ENCODE results near the gene CRYBA2.

CRYBA2 gene

DNA sequence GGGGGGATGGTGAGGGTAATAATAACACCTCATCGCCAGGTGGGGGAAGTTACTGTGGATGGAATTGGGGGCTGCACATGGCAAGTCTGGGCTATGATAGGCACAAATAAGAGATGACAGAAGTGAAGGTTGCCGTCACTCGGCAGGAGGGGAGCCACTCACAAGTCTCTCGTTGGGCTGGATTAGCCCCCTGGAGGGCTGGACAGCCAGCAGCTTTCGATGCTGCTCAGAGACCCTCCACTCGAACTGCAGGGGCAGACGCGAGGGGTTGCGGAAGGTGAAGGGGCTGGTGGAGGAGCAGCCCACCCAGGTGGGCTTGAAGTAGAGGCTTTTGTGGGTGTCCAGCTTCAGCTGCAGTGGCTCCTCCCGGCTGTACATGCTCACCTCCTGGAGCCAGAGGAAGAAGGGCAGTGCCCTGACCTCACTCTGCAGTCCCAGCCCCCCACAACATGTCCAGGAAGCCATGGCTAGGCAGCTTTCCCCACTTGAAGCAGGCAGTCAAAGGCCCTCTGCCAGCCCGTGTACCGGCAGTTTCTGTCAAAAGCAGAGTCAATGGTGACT is 29.9 kb upstream of the CRYBA2 start:
- no peak for DNase-seq (ENCODE audit: low spot score)

DNA sequence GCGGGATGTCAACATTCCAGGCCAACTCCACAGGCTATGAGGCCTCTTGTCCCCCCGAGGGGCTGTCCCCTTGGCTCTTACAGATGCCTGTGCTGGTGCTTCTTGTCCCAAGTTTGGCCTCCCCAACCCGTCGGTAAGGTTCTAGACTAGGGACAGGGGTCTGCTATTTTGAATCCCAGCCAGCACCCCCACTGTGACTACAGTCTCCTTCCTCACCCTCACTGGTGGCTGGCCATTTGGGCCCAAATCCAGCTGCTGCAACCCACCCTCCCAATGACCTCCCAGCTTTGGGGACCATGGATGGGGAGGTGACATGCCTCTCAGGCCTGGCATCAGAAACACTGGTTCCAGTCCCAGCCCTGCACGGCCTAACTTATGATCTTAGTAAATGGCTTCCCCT is 29.4 kb upstream of the CRYBA2 start:
- DNase-seq (ENCODE audit: low spot score) = no peak

DNA sequence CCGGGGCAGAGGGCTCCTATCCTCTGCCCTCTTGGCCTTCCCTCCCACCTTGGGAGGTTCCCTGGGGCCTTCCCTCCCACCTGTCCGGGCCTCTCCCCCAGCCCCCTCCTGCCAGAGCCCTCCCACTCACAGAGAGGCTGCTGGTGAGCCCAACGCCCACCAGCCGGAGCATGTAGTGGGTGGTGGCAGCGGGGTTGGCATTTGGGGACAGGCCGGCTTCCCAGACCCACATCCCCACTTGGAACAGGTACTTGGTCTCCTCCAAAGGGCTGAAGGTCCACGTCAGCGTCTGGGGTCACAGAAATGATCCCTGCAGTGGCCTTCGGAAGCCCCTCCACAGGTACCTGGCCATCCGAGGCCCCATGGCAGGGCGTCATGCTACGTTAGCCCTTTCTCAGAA is 28.8 kb upstream of the CRYBA2 start:
- no peak for DNase-seq (ENCODE audit: low spot score)

DNA sequence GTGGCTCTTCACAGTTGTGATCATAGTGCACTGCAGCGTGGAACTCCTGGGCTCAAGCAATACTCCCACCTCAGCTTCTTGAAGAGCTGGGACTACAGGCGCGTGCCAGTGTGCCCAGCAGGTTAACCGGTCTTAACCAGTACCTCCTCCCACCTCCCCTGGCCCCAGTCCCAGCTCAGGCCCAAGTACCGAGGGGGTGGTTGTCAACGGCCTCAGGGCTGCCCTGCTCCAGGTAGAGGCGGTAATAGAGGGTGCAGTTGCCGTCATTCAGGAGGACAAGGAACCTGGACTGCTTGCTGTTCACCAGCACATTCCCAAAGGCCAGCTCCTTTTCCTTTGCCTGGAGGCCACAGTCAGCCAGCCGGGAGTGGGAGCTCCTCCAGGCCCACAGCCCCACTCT is 28.4 kb upstream of the CRYBA2 start:
- no peak for DNase-seq (ENCODE audit: low spot score)

DNA sequence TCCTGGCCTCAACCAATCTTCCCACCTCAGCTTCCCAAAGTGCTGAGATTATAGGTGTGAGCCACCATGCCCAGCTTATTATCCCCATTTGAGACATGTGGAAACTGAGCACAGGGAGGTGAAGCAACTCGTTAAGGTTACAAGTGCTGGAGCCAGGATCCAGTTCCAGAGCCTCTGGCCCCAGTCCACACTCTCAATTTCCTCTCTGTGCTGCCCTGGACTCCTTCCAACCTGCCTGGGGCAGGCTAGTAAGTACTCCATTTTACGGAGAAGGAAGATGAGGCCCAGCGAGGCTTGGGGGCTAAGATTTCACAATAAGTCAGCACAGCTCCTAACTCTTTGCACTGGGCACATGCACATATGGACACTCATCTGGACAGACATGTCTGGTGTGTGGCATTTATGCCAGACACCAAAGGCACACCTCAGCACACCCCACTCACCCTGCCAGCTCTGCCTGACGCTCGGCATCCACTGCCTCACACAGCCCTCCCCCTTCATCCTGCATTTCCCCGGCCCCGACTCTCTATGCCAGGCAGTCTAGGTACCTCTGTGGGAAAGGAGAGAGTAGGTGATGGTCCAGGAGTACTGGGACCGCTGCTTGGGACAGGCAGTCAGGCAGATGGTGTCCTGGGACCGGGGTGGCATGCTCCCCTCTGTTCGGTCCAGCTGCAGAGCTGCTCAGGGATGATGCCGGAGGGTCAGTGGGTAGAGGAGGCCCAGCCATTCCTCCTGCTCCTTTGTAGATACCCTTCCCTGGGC is 27.6 kb upstream of the CRYBA2 start:
- DNase-seq (ENCODE audit: low spot score) = no peak

DNA sequence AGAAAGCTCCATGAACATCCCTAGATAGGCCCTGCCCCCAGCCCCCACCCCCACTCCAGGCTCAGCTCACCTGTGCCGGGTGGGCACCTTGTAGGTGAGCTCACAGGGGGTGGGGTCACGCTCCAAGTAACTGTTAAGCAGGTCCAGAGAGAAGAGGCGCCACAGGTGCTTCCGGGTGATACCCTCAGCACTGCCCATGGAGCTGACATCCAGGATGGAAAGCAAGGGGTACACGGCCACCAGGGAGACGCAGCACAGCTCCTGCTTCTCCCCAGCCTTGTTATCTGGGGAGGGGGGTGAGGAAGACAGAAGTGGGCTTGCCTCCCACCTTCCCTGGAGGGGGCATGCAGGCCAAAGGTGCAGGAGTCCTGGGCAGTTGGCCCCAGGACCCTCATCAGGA is 26.2 kb upstream of the CRYBA2 start:
- DNase-seq (ENCODE audit: low spot score) = no peak

DNA sequence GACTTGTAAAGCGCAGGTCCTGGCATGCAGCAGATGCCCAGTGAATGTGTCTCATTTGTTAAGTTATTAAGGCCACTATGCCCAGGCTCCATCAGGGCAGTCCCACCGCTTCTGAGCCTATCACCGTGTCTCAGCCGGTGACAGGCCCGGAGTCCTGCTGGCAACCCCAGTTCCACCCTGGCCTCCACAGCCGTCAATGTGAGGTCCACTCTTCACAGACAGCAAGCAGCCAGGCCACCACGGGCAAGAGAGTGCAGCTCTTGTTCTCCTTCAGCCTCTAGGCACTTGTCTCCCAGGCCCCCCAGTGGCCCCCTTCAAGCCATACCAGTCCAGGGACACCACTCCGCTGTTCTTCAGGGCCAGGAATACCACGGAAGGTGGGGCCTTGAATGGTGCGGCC is 25.5 kb upstream of the CRYBA2 start:
- no peak for DNase-seq (ENCODE audit: low spot score)

DNA sequence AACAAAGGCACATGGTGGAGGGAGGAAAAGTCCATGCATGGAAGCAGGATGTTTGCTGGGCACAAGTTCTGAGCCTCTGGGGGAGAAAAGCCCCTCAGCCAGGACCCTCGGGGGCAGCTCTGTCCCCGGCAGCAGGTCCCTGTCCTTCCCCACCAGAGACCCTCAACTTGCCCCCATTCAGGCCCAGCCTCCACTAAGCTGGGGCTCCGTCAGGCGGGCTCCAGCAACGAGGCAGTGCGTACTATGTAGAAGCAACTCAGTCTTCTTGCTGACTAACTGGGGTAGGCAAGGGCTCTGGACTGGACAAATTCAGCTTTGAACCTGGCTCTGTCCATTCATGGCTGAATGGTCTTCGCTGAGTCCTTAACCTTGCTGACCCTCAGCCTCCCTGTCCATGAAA is 25.1 kb upstream of the CRYBA2 start:
- no peak for DNase-seq (ENCODE audit: low spot score)

DNA sequence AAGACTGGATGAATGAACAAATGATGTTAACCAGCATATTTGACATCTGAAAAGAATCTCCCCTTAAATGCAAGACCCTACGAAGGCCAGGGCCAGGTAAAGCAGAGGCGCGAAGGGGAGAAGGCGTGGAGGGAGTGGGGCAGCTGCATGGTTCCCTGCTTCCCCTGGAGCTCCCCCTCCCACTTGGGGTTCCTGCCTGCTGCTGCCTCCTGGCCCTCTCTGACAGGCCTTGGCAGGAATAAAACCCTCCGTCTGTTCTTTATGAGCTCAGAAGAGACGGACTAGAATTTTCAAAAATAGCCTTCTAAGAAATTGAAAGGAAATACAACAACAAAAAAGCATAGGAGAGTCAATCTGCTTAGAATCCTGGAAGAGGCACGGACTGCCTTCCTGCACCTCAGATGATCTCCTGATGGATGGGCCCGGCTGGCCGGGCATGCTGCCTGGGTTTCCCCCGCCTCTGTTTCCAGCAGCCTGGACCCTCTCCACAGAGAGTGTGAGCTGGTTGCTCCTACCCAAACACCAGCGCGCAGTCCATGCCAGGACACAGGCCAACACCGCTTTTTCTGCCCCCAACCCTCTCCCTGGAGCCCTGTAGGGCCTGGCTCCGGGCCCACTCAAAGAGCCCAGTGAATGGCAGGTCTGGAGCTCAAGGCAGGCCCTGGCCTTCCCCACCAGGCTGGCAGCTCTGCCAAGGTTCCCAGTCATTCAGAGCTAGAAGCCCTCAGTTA is 24.1 kb upstream of the CRYBA2 start:
- peak; percentile 73 for DNase-seq (ENCODE audit: low spot score)

DNA sequence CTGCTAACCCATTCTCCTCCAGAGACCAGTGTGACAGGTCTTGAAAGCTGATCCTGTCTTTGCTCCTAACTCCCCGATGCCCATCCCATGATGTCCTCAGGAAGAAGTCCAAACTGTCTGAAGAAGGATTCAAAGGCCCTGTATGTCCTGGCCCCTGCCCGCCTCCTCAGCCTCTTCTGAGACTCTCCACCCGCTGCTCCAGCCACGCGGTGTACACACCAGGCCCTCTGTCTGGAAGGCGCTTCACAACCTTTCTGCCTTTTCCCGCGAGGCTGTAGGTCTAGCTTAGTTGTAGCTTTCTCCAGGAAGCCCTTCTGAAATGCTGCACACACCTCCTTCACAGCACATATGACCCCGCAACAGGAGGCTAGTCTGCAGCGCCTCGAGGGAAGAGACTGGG is 23.5 kb upstream of the CRYBA2 start:
- no peak for DNase-seq (ENCODE audit: low spot score)

DNA sequence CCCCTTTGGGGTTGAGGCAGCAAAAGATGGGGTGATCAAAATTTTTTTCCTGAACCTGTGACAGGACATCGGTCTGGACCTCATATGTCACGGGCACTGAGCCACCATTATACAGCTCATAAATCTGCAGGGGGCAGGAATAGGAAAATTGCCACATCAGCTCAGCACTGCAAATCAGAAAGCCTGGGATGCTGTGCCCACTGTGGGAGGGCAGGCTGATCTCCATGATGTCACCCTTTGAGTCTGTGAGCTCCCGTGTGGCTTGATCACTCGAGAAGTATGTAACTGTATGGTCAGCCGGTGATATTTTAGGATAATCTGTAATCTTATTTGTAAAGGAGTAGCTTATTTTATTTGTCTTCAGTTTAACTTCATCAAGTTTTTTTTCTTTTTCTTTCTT is 17.7 kb upstream of the CRYBA2 start:
- no peak for DNase-seq (ENCODE audit: low spot score)

DNA sequence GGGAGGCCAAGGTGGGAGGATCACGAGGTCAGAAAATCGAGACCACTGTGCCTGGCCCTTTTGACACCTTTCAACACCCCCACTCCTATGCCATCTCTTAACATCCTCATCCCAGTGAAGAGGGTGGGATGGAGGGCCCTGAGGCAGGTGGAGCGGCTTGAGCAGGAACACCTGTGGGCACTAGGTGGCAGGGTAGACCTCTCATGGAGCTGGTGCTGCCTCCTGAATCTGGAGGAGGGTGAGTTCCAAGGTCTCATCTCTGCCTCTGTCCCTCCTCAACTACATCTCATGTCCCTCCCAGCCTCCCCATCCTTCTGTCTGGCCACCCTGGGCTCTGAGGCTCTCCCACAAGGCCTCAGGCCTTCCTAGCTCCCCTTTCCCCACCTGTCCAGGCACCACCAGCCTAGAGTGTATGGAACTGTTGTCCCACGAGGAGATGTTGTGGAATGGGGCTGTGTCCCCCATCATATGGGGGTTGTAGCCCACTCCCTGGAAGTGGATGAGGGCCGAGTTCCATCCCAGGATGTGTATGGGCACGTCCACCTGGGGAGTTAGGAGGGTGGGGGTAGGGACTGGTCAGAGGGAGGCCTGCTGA is 17.0 kb upstream of the CRYBA2 start:
- no peak for DNase-seq (ENCODE audit: low spot score)

DNA sequence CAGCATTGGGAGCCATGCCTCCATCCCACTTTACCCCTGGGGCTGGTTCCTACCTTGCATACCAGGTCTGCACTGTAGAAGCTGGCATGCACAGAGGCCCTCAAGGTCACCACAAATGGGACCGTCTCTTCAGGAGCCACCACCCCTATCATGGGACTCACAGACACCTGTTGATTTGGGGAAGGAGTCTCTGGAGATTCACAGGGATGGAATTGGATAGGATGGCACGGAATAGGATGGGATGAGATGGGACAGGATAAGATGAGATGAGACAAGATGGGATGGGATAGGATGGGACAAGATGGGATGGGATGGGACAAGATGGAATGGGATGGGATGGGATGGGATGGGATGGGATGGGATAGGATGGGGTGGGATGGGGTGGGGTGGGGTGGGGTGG is 16.1 kb upstream of the CRYBA2 start:
- no peak for DNase-seq (ENCODE audit: low spot score)

DNA sequence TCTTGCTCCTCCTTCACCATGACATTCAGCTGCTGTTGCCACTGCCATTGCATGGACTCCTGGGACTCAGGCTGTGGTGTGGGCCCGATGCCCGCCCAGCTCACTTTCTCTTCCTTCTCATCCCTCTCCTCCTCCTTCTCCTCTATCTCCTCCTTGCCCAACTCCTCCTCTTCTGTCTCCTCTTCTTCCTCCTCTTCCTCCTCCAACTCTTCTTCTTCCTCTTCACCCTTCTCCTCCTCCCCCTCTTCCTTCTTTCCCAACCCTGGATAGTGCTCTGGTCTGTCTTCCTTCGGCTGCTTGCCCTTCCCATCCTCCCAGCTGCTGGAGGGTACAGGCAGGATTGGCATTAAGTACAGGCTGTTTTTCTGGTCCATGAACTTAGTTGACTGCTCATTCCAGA is 10.8 kb upstream of the CRYBA2 start:
- no peak for DNase-seq (ENCODE audit: low spot score)

DNA sequence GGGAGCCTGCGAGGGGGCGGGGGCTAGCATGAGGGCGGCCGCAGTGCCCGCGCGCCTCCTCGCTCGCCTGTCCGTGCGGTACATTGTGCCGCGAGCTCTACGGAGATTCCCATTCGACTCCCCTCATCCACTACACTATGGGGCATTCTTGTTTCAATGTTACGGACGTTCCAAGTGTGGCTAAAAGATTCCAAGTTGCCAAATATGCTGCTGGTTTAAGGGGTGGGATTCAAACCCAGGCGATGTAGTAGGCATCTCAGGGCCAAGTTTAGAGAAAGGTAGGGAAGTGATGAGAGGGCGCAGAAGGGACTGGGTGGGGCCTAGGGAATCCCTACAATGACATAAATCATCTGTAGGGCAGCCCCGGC is 10.0 kb upstream of the CRYBA2 start:
- DNase-seq (ENCODE audit: low spot score) = no peak

DNA sequence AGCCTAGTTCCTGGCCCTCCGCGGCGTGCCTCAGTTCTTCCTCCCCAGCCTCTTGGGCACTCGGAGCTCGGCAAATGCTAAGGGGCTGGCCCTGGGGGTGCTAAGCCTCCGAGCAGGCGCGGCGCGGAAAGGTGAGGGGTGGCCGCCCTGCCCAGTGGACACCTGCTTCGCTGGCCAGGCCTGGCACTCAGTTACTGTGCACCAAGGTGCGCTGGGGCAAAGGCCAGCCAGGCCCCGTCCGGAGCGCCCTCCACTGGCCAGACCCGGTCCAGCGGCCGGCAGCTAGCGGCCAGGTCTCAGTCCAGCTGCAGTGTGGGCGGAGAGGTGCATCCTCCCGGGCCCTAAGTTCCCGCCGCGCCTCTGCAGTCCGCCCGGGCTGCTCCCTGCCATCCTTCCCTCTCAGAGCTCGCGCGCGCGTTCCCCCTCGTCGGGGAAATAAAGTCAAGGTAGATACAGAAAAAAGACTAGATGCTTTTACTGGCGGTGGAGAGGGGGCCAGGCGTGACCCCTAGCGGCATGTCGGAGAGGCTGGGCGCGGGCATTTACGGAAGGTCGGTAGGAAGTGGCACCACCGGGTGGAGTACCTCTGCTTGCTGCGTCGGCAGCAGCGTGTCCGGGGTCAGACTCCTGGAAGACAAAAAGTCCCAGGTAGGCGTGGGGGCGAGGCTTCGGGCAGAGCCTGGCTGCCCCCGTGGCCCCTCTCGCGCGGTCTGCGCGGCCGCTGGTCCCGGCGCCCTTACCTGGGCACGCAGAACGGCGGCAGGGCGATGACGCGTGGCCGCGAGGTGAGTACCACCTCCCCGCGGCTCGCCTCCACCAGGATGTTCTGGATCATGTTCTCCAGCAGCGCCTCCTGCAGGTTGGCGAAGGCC is 9.4 kb upstream of the CRYBA2 start:
- DNase-seq (ENCODE audit: low spot score) = no peak

DNA sequence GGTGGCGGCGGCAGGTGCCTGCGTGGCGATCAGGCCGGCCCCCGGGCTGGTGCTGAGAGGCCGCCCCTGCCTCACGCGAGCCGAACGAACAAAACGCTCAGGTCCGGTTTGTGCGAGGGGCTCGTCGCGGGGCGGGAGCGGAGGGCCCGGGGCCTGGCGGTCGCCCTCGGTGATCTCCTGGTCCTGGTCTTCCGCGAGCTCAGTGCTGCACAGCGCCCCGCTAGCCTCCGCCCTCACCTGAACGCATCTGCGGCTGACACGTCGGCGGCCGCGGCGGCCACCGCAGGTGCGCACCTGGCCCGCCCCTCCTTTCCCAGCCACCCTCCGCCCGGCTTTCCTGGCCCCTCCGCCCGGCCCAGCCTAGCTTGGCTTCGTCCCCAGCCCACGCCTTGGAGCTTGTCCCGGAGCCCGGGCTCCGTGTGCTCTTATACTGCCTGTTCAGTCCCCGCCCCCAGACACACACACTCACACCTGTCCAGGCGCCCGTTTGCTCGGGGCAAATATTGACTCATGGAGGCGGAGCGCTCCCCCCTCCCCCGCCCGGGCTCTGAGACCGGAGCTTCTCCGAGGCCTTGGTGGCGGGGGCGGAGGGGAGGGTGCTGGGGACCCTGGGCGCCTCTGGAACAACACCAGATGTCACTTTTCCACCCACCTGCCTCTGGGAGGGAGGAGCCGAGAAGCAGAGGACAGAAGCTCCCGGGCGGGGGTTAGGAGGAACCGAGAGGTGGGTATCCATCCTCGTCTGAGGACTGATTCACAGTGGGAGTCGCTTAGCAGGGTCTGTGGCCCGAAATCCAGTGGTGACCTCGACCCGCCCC is 8.6 kb upstream of the CRYBA2 start:
- DNase-seq (ENCODE audit: low spot score) = no peak

DNA sequence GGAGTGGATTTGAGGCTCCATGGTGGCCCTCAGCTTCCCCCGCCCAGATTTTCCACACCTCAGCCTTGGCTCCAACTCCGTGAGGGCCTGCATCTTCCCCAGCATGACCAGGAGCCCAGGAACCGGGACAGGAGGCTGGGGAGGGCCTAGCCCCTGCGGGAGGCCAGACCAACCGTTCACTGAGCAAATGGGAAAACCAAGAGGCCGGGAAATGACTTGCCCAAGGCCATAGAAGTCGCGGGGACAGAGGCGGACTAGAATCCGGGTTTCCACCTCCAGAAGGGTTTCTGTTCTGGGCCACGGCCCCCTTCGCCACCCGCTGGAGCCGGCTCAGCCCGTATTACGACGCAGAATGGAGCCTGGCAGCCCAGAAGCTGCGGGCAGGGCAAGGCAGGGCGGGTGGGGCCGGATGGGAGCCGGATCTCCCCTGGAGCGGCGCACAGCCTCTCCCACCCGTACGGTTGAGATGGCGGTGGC is 7.9 kb upstream of the CRYBA2 start:
- DNase-seq (ENCODE audit: low spot score) = no peak

DNA sequence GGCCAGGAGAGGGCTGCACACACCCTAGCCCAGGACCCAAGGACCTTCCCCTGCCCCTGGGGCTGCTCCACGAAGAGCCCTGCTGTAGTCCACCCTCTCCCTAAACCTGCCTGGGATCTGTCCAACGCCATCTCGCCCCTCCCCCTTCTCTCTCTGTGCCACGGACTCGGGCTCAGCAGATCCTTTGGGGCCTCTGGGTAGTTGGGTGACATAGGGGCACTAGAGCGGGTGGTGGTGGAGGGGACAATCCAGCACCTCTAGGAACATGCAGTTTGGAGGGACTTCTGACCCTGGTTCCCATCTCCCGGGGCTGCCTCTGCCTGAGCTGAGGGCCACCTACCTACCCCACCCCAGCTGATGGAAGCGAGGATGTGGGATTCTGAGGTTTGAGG is 7.3 kb upstream of the CRYBA2 start:
- no peak for DNase-seq (ENCODE audit: low spot score)

DNA sequence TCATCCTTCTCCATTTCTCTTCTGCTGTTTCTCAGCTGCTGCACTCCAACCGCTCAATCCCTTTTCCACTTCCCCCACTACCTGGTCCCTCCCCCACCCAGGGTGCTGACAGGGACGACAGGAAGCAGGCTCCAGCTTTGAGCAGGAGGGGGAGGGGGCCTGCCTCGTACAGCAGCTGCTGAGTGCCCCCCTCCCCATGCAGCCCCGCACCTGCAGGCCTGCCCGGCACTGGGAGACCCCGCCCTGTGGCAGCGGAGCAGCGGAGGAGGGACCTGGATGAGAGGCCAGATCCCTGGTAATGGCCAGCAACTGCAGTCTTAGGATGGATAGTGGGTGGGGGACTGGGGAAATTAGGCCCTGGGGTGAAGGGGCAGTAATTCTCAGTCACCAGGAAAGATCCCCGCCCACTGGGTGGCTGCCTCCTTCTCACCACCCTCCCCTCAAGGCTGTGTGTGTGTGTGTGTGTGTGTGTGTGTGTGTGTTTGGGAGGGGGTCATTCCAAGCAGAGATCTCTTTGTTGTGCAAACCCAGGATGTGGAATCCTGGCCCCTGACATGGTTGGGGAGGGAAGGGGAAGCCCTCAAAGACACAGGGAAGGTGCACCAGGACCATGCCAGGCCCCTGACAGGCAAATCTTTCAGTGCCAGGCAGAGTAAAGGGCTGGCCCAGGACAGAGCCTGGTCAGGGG is 6.8 kb upstream of the CRYBA2 start:
- DNase-seq (ENCODE audit: low spot score) = no peak

Data from globus pallidus (tissue), 1 donor.